Hippocampal formation (tissue), 2 donors: ENCODE data around the gene ABCC11.

Experiments used
- DNase-seq, 2 donors: peaks; one replicate each; lab custom pipeline; 2025; lab: John Stamatoyannopoulos, UW

Gene ABCC11

GRCh38 chr16:48131201-48131935 lies 116.0 kb downstream of the ABCC11 start:
- DNase-seq = no peak

- no peak for DNase-seq
Measured at GRCh38 chr16:48129926-48130325, 117.4 kb downstream of the ABCC11 start.

DNA sequence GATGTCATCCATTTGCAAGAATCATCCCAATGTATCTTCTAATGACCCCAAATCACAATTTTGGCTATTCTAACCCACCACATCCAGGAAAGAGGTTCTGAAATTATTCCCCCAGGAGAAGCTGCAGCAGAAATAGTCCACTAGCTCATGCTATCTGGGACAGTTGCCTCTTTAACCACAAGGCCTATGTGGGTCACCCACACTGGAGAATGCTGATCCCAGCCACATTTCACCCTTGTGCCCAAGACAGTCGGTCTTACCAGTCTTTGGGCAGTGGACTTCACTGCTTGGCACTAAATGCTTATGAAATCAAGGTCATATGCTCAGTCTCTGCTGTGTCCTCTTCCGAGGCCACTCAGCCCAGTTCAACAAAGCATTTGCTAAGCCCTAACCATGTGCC lies 118.6 kb downstream of the ABCC11 start:
- DNase-seq = no peak

DNA sequence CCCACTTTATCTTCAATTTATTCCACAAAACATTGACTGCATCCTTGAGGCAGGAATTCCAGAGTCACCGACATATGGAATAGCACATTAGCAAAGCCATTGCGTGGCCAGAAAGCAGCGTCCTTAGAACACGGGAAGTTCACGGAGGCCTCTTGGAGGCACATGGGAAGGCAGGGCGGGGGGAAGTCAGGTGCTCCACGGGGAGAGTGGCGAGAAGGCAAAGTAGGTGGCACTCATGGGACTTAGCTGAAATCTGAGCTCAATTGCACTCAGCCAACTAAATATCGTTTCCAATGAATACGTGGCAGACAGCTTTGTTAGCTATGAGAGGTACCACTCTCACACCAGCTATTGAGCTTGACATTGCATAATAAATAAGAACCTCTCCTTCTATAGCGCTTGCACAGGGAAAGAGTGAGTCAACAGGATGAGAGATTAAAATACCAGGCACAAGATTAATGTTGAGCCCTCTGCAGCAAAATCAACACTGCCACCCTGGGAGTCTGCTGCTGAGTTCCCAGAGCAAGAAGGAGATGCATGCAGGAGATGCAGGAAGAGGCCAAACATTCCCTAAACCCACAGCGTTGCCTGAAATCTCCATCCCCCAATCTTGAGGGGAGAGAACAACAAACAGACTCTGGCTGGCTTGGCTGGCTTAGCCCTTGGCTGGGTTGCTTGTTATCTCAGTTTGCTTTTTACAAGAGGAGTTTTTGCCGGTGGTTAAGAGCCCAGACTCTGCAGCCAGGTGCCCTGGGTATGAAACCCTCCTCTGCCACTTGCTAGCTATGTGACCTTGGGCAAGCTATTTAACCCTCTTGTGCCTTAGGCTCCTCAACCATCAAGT lies 120.3 kb downstream of the ABCC11 start:
- DNase-seq = no peak

DNA sequence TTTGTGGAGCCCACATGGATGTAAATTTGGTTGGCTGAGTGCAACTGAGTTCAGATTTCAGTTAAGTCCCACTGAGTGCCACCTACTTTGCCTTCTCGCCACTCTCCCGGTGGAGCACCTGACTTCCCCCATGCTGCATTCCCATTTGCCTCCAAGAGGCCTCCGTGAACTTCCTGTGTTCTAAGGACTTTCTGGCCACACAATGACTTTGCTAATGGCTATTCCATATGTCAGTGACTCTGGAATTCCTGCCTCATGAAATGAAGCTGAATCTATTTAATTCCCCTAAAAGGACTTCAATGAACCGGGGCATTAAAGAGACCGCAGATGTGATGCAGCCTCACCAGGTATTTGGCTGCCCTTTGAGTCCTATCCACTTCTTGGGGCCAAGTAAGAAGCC lies 121.5 kb downstream of the ABCC11 start:
- DNase-seq = no peak

GRCh38 chr16:48124266-48124665 lies 123.1 kb downstream of the ABCC11 start:
- DNase-seq = no peak

DNA sequence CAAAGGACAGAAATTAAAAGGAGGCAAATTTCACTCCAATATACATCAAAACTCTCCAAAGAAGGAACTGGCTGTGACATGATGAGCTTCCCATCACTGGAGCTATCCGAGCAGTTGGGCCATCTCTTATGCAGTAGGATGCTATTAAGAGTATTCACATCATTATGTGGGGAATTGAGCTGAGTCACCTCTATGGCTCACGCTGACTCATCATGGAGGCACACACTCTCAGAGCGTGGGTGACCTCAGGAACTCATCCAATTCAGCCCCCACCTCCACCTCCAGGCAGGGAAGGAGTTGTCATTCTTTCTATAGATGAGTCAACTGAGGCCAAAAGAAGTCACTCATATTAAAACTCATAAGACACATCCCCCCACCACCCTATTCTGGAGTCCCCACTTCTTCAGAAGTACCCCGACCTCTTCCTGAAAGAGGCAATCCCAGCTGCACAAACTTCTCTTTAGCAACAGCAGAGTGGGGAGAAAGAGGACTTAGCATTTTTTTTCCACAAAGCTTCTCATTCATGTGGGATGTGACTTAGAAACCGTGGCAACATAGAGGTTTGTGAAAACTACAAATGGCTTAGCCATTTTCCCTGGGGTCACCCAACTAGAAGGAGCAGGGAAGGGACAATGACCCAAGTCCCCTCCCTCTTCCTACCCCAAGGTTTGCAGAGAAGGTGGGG lies 124.1 kb downstream of the ABCC11 start:
- no peak for DNase-seq

- no peak for DNase-seq
Measured at GRCh38 chr16:48121276-48121675, 126.1 kb downstream of the ABCC11 start.

- DNase-seq = no peak
Measured at GRCh38 chr16:48118841-48119240, 128.5 kb downstream of the ABCC11 start.

GRCh38 chr16:48117217-48118105 lies 129.9 kb downstream of the ABCC11 start:
- DNase-seq = peak in 1 of 2 donors; percentile 21
